ENCODE data around the gene SMAD6. TPM values are rescaled to one million over a fixed set of nuclear protein-coding genes. Genes with fewer than 3 reads are reported as not detected.

Gene SMAD6
- total and polyA plus RNA-seq, 2 experiments from 2014 or later, result 1.6 to 15.7 TPM

DNA sequence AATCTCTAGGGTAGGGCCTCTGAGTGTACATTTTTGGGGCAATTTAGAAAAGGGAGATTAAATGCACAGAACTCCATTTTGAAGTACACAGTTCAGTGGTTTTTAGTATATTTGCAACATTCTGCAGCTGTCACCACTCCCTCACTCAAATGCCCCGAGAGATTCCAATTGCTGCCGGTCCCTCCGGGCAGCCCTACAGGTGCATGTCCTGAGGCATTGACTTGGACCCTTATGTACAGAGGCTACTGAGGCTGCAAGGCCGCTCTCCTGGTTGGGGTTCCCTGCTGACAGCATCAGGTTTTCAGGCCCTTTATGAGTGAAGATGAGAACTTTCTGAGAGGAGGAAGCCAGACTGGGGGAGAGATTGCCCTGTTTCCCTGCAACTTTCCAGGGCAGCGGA, 39.6 kb downstream of the SMAD6 start (continued):
- TF ChIP-seq, protein P1, sequence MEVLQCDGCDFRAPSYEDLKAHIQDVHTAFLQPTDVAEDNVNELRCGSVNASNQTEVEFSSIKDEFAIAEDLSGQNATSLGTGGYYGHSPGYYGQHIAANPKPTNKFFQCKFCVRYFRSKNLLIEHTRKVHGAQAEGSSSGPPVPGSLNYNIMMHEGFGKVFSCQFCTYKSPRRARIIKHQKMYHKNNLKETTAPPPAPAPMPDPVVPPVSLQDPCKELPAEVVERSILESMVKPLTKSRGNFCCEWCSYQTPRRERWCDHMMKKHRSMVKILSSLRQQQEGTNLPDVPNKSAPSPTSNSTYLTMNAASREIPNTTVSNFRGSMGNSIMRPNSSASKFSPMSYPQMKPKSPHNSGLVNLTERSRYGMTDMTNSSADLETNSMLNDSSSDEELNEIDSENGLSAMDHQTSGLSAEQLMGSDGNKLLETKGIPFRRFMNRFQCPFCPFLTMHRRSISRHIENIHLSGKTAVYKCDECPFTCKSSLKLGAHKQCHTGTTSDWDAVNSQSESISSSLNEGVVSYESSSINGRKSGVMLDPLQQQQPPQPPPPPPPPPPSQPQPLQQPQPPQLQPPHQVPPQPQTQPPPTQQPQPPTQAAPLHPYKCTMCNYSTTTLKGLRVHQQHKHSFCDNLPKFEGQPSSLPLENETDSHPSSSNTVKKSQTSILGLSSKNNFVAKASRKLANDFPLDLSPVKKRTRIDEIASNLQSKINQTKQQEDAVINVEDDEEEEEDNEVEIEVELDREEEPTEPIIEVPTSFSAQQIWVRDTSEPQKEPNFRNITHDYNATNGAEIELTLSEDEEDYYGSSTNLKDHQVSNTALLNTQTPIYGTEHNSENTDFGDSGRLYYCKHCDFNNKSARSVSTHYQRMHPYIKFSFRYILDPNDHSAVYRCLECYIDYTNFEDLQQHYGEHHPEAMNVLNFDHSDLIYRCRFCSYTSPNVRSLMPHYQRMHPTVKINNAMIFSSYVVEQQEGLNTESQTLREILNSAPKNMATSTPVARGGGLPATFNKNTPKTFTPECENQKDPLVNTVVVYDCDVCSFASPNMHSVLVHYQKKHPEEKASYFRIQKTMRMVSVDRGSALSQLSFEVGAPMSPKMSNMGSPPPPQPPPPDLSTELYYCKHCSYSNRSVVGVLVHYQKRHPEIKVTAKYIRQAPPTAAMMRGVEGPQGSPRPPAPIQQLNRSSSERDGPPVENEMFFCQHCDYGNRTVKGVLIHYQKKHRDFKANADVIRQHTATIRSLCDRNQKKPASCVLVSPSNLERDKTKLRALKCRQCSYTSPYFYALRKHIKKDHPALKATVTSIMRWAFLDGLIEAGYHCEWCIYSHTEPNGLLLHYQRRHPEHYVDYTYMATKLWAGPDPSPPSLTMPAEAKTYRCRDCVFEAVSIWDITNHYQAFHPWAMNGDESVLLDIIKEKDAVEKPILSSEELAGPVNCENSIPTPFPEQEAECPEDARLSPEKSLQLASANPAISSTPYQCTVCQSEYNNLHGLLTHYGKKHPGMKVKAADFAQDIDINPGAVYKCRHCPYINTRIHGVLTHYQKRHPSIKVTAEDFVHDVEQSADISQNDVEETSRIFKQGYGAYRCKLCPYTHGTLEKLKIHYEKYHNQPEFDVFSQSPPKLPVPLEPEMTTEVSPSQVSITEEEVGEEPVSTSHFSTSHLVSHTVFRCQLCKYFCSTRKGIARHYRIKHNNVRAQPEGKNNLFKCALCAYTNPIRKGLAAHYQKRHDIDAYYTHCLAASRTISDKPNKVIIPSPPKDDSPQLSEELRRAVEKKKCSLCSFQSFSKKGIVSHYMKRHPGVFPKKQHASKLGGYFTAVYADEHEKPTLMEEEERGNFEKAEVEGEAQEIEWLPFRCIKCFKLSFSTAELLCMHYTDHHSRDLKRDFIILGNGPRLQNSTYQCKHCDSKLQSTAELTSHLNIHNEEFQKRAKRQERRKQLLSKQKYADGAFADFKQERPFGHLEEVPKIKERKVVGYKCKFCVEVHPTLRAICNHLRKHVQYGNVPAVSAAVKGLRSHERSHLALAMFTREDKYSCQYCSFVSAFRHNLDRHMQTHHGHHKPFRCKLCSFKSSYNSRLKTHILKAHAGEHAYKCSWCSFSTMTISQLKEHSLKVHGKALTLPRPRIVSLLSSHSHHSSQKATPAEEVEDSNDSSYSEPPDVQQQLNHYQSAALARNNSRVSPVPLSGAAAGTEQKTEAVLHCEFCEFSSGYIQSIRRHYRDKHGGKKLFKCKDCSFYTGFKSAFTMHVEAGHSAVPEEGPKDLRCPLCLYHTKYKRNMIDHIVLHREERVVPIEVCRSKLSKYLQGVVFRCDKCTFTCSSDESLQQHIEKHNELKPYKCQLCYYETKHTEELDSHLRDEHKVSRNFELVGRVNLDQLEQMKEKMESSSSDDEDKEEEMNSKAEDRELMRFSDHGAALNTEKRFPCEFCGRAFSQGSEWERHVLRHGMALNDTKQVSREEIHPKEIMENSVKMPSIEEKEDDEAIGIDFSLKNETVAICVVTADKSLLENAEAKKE (CRISPR knock-in tag; IDR thresholded peaks at IDR 0.05), result no peak
- TF ChIP-seq, protein P2, sequence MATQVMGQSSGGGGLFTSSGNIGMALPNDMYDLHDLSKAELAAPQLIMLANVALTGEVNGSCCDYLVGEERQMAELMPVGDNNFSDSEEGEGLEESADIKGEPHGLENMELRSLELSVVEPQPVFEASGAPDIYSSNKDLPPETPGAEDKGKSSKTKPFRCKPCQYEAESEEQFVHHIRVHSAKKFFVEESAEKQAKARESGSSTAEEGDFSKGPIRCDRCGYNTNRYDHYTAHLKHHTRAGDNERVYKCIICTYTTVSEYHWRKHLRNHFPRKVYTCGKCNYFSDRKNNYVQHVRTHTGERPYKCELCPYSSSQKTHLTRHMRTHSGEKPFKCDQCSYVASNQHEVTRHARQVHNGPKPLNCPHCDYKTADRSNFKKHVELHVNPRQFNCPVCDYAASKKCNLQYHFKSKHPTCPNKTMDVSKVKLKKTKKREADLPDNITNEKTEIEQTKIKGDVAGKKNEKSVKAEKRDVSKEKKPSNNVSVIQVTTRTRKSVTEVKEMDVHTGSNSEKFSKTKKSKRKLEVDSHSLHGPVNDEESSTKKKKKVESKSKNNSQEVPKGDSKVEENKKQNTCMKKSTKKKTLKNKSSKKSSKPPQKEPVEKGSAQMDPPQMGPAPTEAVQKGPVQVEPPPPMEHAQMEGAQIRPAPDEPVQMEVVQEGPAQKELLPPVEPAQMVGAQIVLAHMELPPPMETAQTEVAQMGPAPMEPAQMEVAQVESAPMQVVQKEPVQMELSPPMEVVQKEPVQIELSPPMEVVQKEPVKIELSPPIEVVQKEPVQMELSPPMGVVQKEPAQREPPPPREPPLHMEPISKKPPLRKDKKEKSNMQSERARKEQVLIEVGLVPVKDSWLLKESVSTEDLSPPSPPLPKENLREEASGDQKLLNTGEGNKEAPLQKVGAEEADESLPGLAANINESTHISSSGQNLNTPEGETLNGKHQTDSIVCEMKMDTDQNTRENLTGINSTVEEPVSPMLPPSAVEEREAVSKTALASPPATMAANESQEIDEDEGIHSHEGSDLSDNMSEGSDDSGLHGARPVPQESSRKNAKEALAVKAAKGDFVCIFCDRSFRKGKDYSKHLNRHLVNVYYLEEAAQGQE (IDR thresholded peaks at IDR 0.05; ENCODE audit: unreplicated experiment), result no peak
- TF ChIP-seq EZH2 (IDR thresholded peaks at IDR 0.05; ENCODE audit: low read depth, unreplicated experiment) (no peak), CREB1 (CRISPR knock-in tag; IDR thresholded peaks at IDR 0.05; ENCODE audit: low read depth) (no peak), JUNB (IDR thresholded peaks at IDR 0.05; ENCODE audit: unreplicated experiment) (no peak), EZH2phosphoT487 (IDR thresholded peaks at IDR 0.05; ENCODE audit: unreplicated experiment) (no peak)

DNA sequence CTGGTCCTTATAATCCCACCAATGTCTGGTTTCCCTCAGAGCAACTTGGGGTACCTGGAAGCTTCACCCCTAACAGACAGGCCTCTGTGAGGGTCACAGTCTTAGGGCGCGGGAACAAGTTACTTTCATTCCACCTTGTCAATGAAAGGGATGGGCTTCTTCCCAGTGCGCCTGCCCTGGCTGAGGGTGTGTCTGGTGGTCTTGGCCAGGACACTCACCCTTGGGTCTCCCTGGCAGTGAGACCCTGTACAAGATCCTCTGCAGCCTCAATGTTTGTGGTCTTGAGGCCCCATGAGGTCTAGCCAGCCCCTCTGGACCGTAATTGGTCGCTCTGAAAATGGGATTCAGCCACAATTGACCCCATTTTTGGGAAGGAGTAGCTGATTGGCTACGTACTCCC, 40.2 kb downstream of the SMAD6 start:
- Histone ChIP-seq H3F3A (replicated peaks; ENCODE audit: low read depth) (no peaks in the 10 kb centered on the region), H3K79me2 (replicated peaks; ENCODE audit: insufficient read depth) (no peaks in the 10 kb centered on the region), H3K27ac (ENCODE audit: low read depth) (no peak overlapping the region), H3K4me2 (no peak overlapping the region), H3K4me3 (no peak overlapping the region), H3K4me1 (ENCODE audit: insufficient read depth) (peaks cover 32% of the 10 kb centered on the region), H3K9me2 (ENCODE audit: insufficient read depth) (no peaks in the 10 kb centered on the region), H3K27me3 (ENCODE audit: insufficient read depth) (no peaks in the 10 kb centered on the region), H2AFZ (no peak overlapping the region), H3K36me3 (ENCODE audit: insufficient read depth) (no peaks in the 10 kb centered on the region), H4K20me1 (replicated peaks; ENCODE audit: insufficient read depth) (peaks cover 4% of the 10 kb centered on the region; the same call in 1 of the 2 replicates)
- Mint-ChIP-seq H3K27ac (no peak overlapping the region), H3K4me1 (peaks cover 33% of the 10 kb centered on the region), H3K36me3 (ENCODE audit: low read depth) (no peaks in the 10 kb centered on the region), H3K27me3 (ENCODE audit: insufficient read depth, low read depth, poor library complexity) (peaks cover 11% of the 10 kb centered on the region), H3K9me3 (no peaks in the 10 kb centered on the region), H3K4me3 (no peak overlapping the region)
- ATAC-seq (no peak), DNase-seq (ENCODE audit: low spot score) (no peak)
- TF ChIP-seq, protein P2 (IDR thresholded peaks at IDR 0.05; ENCODE audit: unreplicated experiment), result no peak
- TF ChIP-seq POLR2AphosphoS5 (IDR thresholded peaks at IDR 0.05; ENCODE audit: low read depth), result no peak
